PC-9 (cell line): ENCODE measurements around the gene YY1. TPM values are rescaled to one million over a fixed set of nuclear protein-coding genes. Genes with fewer than 3 reads are reported as not detected.

Experiments used
- BruUV-seq: library from RNA; stranded (reverse); fragments of 400-500 nt; replicated peaks from 2 replicates; lab custom pipeline; 2021; lab: Mats Ljungman, UMichigan
- CTCF ChIA-PET: fragments of 300-600 bp; sonication (Branson Sonifier 250); formaldehyde crosslinking; loops from one replicate; lab custom pipeline; 2022; ENCODE audit warnings: antibody characterized with exemption; lab: Charles Lee
- POLR2A ChIA-PET: fragments of 300-600 bp; sonication (Branson Sonifier 250); formaldehyde crosslinking; loops from one replicate; lab custom pipeline; 2022; ENCODE audit warnings: antibody characterized with exemption; ENCODE audit not compliant: unreplicated experiment; lab: Charles Lee
- DNase-seq, 2 experiments: peaks; one replicate each; pipeline versions ENCODE4 v3.0.0 to v3.0.0-alpha.2; 2015 to 2022; ENCODE audit warnings: mixed read lengths in 1 of 2
- H2AFZ ChIP-seq: fragments of 200-600 bp; sonication (generic); 2 replicates; pipeline ENCODE4 v1.8.1; 2017; ENCODE audit warnings: antibody characterized with exemption
- H3F3A ChIP-seq: fragments of 200-600 bp; sonication (generic); 2 replicates; pipeline ENCODE4 v1.8.1; 2017; ENCODE audit warnings: antibody characterized with exemption, mild to moderate bottlenecking, low read depth; ENCODE audit not compliant: insufficient read depth
- H3K27ac ChIP-seq: fragments of 200-600 bp; sonication (generic); 2 replicates; pipeline ENCODE4 v1.6.1; 2016; ENCODE audit warnings: mixed run types
- H3K27me3 ChIP-seq: fragments of 200-600 bp; sonication (generic); 2 replicates; pipeline ENCODE4 v1.6.1; 2016; ENCODE audit warnings: low read depth, mixed run types; ENCODE audit not compliant: insufficient read depth
- H3K36me3 ChIP-seq: fragments of 200-600 bp; sonication (generic); 2 replicates; pipeline ENCODE4 v1.6.1; 2016; ENCODE audit warnings: low read depth, mixed run types
- H3K4me1 ChIP-seq: fragments of 200-600 bp; sonication (generic); replicated peaks from 2 replicates; pipeline ENCODE4 v1.6.1; 2016; ENCODE audit warnings: mixed run types; ENCODE audit not compliant: insufficient read depth
- H3K4me2 ChIP-seq: fragments of 200-600 bp; sonication (generic); 2 replicates; pipeline ENCODE4 v1.6.1; 2017; ENCODE audit warnings: mixed run types
- H3K4me3 ChIP-seq: fragments of 200-600 bp; sonication (generic); 2 replicates; pipeline ENCODE4 v1.6.1; 2016; ENCODE audit warnings: mixed run types
- H3K79me2 ChIP-seq: fragments of 200-600 bp; sonication (generic); 2 replicates; pipeline ENCODE4 v1.6.1; 2017; ENCODE audit warnings: low read depth, mixed run types
- H3K9me2 ChIP-seq: fragments of 200-600 bp; sonication (generic); 2 replicates; pipeline ENCODE4 v1.8.1; 2017; ENCODE audit warnings: mild to moderate bottlenecking; ENCODE audit not compliant: insufficient read depth
- H3K9me3 ChIP-seq: fragments of 200-600 bp; sonication (generic); 2 replicates; pipeline ENCODE4 v1.8.1; 2016; ENCODE audit warnings: low read depth; ENCODE audit not compliant: insufficient read depth
- H4K20me1 ChIP-seq: fragments of 200-600 bp; sonication (generic); 2 replicates; pipeline ENCODE4 v1.8.1; 2017; ENCODE audit not compliant: insufficient read depth
- EZH2 ChIP-seq: fragments of 200-600 bp; sonication (generic); IDR thresholded peaks from 2 replicates; pipeline ENCODE4 v1.8.0; 2017; ENCODE audit warnings: antibody characterized with exemption, low read depth
- intact Hi-C: fragments of 100-400 bp; cut with micrococcal nuclease; formaldehyde crosslinking; loops from one replicate; pipeline ENCODE4 v1.10.0; 2022; ENCODE audit not compliant: unreplicated experiment
- total RNA-seq: library from RNA; stranded (reverse); gene quantifications from 2 replicates; pipeline ENCODE4 v1.2.3, GENCODE V29; 2021
- TF ChIP-seq, protein P1 (sequence below): fragments of 200-600 bp; sonication (generic); conservative IDR thresholded peaks from 2 replicates; pipeline ENCODE4 v1.6.1; 2017; ENCODE audit warnings: mixed run types, antibody characterized with exemption, mild to moderate bottlenecking, moderate library complexity

Gene YY1
- total RNA-seq, 1 experiment from 2014 or later: 32.3 TPM

DNA sequence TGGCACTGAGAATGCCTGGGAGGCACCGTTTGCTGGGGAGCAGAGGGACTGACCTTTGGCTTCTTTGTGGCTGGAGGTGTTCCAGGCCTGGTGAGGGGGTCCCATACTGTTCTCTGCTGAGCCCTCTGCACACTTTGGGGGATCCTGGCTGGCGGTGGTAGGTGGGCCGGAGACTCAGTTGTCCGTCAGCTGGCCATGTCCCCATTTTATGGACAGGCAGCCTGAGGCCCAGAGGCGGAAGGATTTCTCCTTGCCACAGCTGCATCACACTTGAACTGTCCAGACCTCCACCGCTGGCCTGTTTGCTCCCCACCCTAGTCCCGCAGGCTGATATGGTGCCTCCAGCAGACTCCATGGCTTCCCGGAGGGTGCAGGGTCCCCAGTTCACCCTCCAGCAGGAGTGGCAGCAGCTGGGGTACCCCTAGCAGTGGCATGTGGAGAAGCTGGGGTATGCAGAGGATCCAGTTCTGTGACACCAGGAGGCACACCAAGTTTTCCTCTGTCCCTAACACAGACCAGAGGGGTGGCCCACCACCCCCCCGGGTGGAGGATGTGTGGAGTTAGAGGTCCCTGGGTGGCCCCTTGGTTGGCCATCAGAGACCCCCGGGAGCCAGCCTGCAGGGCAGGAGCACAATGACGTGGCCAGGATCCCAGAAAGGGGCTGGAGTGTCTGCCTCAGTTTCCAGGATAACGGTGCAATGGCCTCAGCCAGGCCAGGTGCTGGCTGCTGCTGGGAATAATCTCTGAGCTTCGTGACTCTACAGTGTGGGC, 52.5 kb downstream of the YY1 start:
- Histone ChIP-seq H3K79me2 (no peaks in the 10 kb centered on the region), H3K36me3 (no peaks in the 10 kb centered on the region), H3K4me3 (no peak overlapping the region), H2AFZ (no peak overlapping the region), H3K27ac (no peak overlapping the region), H4K20me1 (no peaks in the 10 kb centered on the region), H3K9me2 (no peaks in the 10 kb centered on the region), H3K9me3 (no peaks in the 10 kb centered on the region), H3K4me2 (no peak overlapping the region), H3K4me1 (no peaks in the 10 kb centered on the region), H3K27me3 (no peaks in the 10 kb centered on the region), H3F3A (no peaks in the 10 kb centered on the region)
- intact Hi-C loops: no loop called here
- CTCF ChIA-PET: interaction anchor here (0.6 kb wide), 2 partner anchors 336 to 972 kb away, joined by 3 to 4 read pairs; no protein-coding TSS in a partner anchor
- no peak for TF ChIP-seq EZH2
- TF ChIP-seq, protein P1, sequence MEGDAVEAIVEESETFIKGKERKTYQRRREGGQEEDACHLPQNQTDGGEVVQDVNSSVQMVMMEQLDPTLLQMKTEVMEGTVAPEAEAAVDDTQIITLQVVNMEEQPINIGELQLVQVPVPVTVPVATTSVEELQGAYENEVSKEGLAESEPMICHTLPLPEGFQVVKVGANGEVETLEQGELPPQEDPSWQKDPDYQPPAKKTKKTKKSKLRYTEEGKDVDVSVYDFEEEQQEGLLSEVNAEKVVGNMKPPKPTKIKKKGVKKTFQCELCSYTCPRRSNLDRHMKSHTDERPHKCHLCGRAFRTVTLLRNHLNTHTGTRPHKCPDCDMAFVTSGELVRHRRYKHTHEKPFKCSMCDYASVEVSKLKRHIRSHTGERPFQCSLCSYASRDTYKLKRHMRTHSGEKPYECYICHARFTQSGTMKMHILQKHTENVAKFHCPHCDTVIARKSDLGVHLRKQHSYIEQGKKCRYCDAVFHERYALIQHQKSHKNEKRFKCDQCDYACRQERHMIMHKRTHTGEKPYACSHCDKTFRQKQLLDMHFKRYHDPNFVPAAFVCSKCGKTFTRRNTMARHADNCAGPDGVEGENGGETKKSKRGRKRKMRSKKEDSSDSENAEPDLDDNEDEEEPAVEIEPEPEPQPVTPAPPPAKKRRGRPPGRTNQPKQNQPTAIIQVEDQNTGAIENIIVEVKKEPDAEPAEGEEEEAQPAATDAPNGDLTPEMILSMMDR: no peak
- no TSS peak for BruUV-seq
- POLR2A ChIA-PET: no interaction called here
- DNase-seq: no peak

DNA sequence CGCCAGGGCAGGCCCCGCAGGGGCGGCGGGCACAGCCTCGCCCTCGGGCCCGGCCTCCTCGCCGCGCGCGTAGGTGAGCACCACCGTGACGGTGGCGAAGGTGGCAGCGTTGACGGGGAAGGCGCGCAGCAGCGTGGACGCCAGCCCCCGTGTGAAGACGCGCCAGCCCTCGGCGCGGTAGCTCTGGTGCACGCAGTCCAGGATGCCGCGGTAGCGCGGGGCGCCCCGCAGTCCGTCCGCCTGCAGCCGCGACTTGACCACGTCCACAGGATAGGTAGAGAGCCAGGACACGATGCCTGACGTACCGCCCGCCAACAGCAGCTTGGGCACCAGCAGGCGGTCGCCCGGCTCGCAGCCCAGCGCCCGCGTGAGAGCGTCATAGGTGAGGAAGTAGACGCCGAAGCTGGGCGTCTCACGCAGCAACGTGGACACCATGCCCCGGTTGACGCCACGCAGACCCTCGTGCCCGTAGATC, 53.4 kb downstream of the YY1 start:
- no TSS peak for BruUV-seq
- CTCF ChIA-PET: no interaction called here

DNA sequence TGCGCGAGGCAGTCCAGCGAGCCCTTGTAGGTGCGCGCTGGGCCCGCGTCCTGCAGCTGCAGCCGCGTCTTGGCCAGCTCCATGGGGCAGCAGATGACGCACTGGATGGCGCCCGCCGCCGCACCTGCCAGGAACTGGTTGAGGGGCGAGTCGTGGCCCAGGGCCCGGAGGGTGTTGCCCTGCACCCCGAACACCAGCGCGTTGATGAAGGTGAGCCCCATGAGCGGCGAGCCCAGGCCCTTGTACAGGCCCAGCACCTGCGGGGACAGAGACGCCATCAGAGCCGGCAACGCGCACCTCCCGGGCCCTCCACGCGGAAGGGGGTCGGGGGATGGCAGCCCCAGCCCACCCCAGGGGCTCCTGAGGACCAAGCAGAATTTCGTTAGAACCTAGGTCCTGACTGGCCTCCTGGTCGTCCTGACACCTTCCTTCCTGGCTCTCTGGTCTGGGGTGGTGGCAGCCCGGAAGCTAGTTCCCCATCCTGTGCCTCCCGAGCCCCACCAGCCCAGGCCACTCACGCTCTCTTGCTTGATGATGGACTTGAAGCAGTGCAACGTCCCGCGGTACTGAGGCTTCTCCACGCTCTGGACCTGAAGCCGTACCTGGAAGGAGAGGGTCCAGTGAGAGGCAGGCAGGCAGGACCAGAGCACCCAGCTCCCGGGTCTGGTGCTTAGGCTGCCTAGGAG, 54.0 kb downstream of the YY1 start:
- CTCF ChIA-PET: no interaction called here
- BruUV-seq: no TSS peak
- intact Hi-C loops: no loop called here

More for the DNA sequence above, 53.4 kb downstream of the YY1 start:
- Histone ChIP-seq H3K79me2 (no peaks in the 10 kb centered on the region), H4K20me1 (no peaks in the 10 kb centered on the region), H3K36me3 (no peaks in the 10 kb centered on the region), H3K4me2 (no peak overlapping the region), H3F3A (no peaks in the 10 kb centered on the region), H3K4me3 (no peak overlapping the region), H3K27me3 (no peaks in the 10 kb centered on the region), H3K9me3 (no peaks in the 10 kb centered on the region), H3K4me1 (no peaks in the 10 kb centered on the region), H3K27ac (no peak overlapping the region), H3K9me2 (no peaks in the 10 kb centered on the region), H2AFZ (no peak overlapping the region)
- POLR2A ChIA-PET: no interaction called here
- intact Hi-C loops: no loop called here
- TF ChIP-seq, protein P1: no peak
- no peak for TF ChIP-seq EZH2
- DNase-seq: no peak

More for the DNA sequence above, 54.0 kb downstream of the YY1 start:
- H3F3A ChIP-seq: no peaks in the 10 kb centered on the region
- POLR2A ChIA-PET: no interaction called here
- no peak for TF ChIP-seq EZH2
- TF ChIP-seq, protein P1: no peak
- no peaks in the 10 kb centered on the region for H3K9me3 ChIP-seq
- H3K4me2 ChIP-seq: no peak overlapping the region
- H3K27me3 ChIP-seq: no peaks in the 10 kb centered on the region
- no peak overlapping the region for H2AFZ ChIP-seq
- H3K4me1 ChIP-seq: no peaks in the 10 kb centered on the region
- no peaks in the 10 kb centered on the region for H4K20me1 ChIP-seq
- H3K9me2 ChIP-seq: no peaks in the 10 kb centered on the region
- no peak overlapping the region for H3K27ac ChIP-seq
- H3K36me3 ChIP-seq: no peaks in the 10 kb centered on the region
- no peak overlapping the region for H3K4me3 ChIP-seq
- H3K79me2 ChIP-seq: no peaks in the 10 kb centered on the region
- no peak for DNase-seq
